Measurements from ENCODE around the gene PEAR1. TPM values are rescaled to one million over a fixed set of nuclear protein-coding genes. Genes with fewer than 3 reads are reported as not detected.

PEAR1 gene
- total and polyA plus RNA-seq, 2 of the 4 experiments (the other 2 are of a cell fraction): 2.0 to 44.4 TPM

DNA sequence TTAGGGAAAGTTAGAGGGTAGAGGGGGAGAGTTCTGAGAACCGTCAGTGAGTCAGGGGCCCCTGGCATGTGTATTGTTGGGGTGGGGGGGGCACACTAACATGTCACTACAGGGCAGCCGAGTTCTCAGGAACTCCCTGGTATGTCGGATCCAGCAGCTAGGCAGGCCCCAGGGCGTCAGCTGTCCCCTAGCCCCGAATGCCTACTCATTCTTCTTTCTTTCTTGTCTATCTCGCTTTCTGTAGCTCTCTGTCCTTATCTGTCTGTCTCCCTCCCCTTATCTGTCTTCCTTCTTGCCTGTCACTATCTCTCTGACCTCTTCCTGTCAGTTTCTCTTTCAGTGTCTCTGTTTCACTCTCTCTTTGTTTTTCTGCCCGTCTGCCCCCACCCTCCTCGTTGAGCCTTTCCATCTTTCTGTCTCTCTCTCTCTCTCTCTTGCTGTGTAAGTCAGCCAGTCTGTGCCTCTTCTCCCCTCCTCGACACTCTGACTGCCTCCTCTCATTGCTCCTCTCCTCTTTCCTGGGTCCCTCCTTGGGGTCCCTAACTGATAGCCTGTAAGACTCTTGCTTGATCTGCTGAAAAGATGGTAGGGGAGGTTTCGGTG is 30.4 kb upstream of the PEAR1 start:
- intact Hi-C loops (cut with micrococcal nuclease) (no loop called here), in situ Hi-C loops (cut with MboI; ENCODE audit: low sequenced_read_pairs) (no loop called here), dilution Hi-C loops (cut with HindIII; ENCODE audit: low sequenced_read_pairs, unreplicated experiment) (no loop called here)
- H2AFZ ChIP-seq (replicated peaks; ENCODE audit: low read length, poor library complexity): no peak overlapping the region
- H3K4ac ChIP-seq (ENCODE audit: low read depth, low read length): no peak overlapping the region
- TF ChIP-seq FOS (IDR thresholded peaks at IDR 0.05; ENCODE audit: low read depth, low read length) (no peak), BHLHE40 (IDR thresholded peaks at IDR 0.05; ENCODE audit: low read depth, low read length) (no peak), SMC3 (IDR thresholded peaks at IDR 0.05; ENCODE audit: low read depth, low read length) (no peak), NFE2L2 (IDR thresholded peaks at IDR 0.05; ENCODE audit: low read depth, low read length) (no peak), MAFK (IDR thresholded peaks at IDR 0.05; ENCODE audit: low read depth, low read length) (no peak), MAZ (IDR thresholded peaks at IDR 0.05; ENCODE audit: borderline replicate concordance, low read depth, low read length) (no peak), USF2 (IDR thresholded peaks at IDR 0.05; ENCODE audit: low read depth, low read length) (no peak), RFX5 (IDR thresholded peaks at IDR 0.05; ENCODE audit: low read depth, low read length) (no peak), RAD21 (IDR thresholded peaks at IDR 0.05; ENCODE audit: low read length) (no peak), CHD1 (IDR thresholded peaks at IDR 0.05; ENCODE audit: low read depth, low read length) (no peak)
- no peak overlapping the region for H2BK20ac ChIP-seq (ENCODE audit: low read depth, low read length)
- H3K56ac ChIP-seq (ENCODE audit: extremely low read depth, insufficient read depth, low read length): no peak overlapping the region
- H4K5ac ChIP-seq (ENCODE audit: low read depth, low read length): no peak overlapping the region
- H2AK9ac ChIP-seq (replicated peaks; ENCODE audit: low read depth, low read length, poor library complexity): no peak overlapping the region
- no peak overlapping the region for H3K23ac ChIP-seq (ENCODE audit: low read depth, low read length)
- DNase-seq (no peak), ATAC-seq (ENCODE audit: low read depth) (no peak)
- no peak overlapping the region for H2BK5ac ChIP-seq (ENCODE audit: low read depth, low read length, poor library complexity, severe bottlenecking)
- no peak overlapping the region for H2BK15ac ChIP-seq (ENCODE audit: low read depth, low read length)
- ChIA-PET CTCF (interaction anchor here (0.5 to 1.3 kb wide), 3 partner anchors 24 to 88 kb away, joined by 3 to 5 read pairs (median 4); no protein-coding TSS in a partner anchor), POLR2A (ENCODE audit: unreplicated experiment) (no interaction called here)
- no peak overlapping the region for H4K91ac ChIP-seq (ENCODE audit: insufficient read depth, low read depth, low read length)
- H4K20me1 ChIP-seq (ENCODE audit: insufficient read depth, low read length): 0 out of 2 replicates have a peak, but pooled peaks cover 9% of the 10 kb centered on the region
- no peak overlapping the region for H2BK120ac ChIP-seq (ENCODE audit: low read depth, low read length)
- no peaks in the 10 kb centered on the region for H3K9me1 ChIP-seq (ENCODE audit: insufficient read depth, low read length)
- H3K27me3 ChIP-seq (ENCODE audit: control insufficient read depth, insufficient read depth, low read length): peaks cover 82% of the 10 kb centered on the region
- no peak overlapping the region for H2AK5ac ChIP-seq (ENCODE audit: low read depth, low read length)
- no peak overlapping the region for H3K14ac ChIP-seq (replicated peaks; ENCODE audit: low read depth, low read length)
- H3K36me3 ChIP-seq (ENCODE audit: control insufficient read depth, insufficient read depth, low read length): no peaks in the 10 kb centered on the region
- no peak overlapping the region for H3K4me2 ChIP-seq (ENCODE audit: low read depth, low read length)
- H3K4me3 ChIP-seq (ENCODE audit: insufficient read depth, low read depth, low read length): no peak overlapping the region
- H3K9ac ChIP-seq (ENCODE audit: low read depth, low read length): no peak overlapping the region
- H3K27ac ChIP-seq (ENCODE audit: insufficient read depth, low read length): no peak overlapping the region
- WGBS, 2 experiments (ENCODE audit: extremely low coverage in 2 of 2, insufficient read length in 1 of 2): 65% methylated on average over 4 of the region's 10 CpGs; no CpG with 5 or more reads in 1 of the 2 experiments
- H4K8ac ChIP-seq (ENCODE audit: low read depth in 2 of 2, low read length in 2 of 2): no peak overlapping the region
- peaks cover 4% of the 10 kb centered on the region; the same call in 1 of the 2 replicates for H3K4me1 ChIP-seq (ENCODE audit: control insufficient read depth, insufficient read depth, low read length)
- no TSS peak for BruUV-seq (replicated peaks)
- H3K18ac ChIP-seq (ENCODE audit: low read depth, low read length): no peak overlapping the region
- no peaks in the 10 kb centered on the region for H3K79me1 ChIP-seq (ENCODE audit: low read depth in 1 of 2, low read length in 2 of 2)
- no peaks in the 10 kb centered on the region for H3K9me3 ChIP-seq (ENCODE audit: control insufficient read depth, insufficient read depth, low read length)

Data from IMR-90 (cell line).